Parathyroid adenoma (tissue), 2 donors: Measurements from ENCODE around the gene LEMD3.

Experiments
- H2AFZ ChIP-seq: fragments of 300-600 bp; sonication (generic); one replicate; pipeline ENCODE4 v1.7.0; 2017; ENCODE audit warnings: antibody characterized with exemption, mild to moderate bottlenecking
- H3K27ac ChIP-seq: fragments of 300-600 bp; sonication (generic); one replicate; pipeline ENCODE4 v1.7.0; 2017
- H3K27me3 ChIP-seq: fragments of 300-600 bp; sonication (generic); one replicate; pipeline ENCODE4 v1.7.0; 2017; ENCODE audit warnings: low read length; ENCODE audit not compliant: control insufficient read depth, insufficient read depth
- H3K36me3 ChIP-seq: fragments of 300-600 bp; sonication (generic); one replicate; pipeline ENCODE4 v1.7.0; 2017; ENCODE audit warnings: low read length; ENCODE audit not compliant: control insufficient read depth, insufficient read depth
- H3K4me1 ChIP-seq: fragments of 300-600 bp; sonication (generic); one replicate; pipeline ENCODE4 v1.7.0; 2017; ENCODE audit warnings: control low read depth
- H3K4me2 ChIP-seq: fragments of 300-600 bp; sonication (generic); one replicate; pipeline ENCODE4 v1.7.0; 2017; ENCODE audit warnings: low read length
- H3K4me3 ChIP-seq: fragments of 300-600 bp; sonication (generic); one replicate; pipeline ENCODE4 v1.7.0; 2017; ENCODE audit warnings: low read depth, low read length
- H3K79me2 ChIP-seq: fragments of 300-600 bp; sonication (generic); one replicate; pipeline ENCODE4 v1.7.0; 2017; ENCODE audit warnings: control low read depth
- H3K9ac ChIP-seq: fragments of 300-600 bp; sonication (generic); one replicate; pipeline ENCODE4 v1.7.0; 2017; ENCODE audit warnings: mild to moderate bottlenecking
- H3K9me3 ChIP-seq: fragments of 300-600 bp; sonication (generic); one replicate; pipeline ENCODE4 v1.7.0; 2017; ENCODE audit warnings: low read length; ENCODE audit not compliant: control insufficient read depth
- TF ChIP-seq, protein P1 (sequence below): fragments of 300-600 bp; sonication (generic); IDR thresholded peaks from one replicate; pipeline ENCODE4 v1.7.0; 2017; ENCODE audit warnings: antibody characterized with exemption, mild to moderate bottlenecking
- donor health status: primary hyperparathyroidism.

LEMD3 gene

GRCh38 chr12:65237153-65237552 lies 67.8 kb downstream of the LEMD3 start:
- no peak overlapping the region for H3K4me2 ChIP-seq
- H3K9me3 ChIP-seq: no peaks in the 10 kb centered on the region
- H2AFZ ChIP-seq: no peak overlapping the region
- H3K27ac ChIP-seq: no peak overlapping the region
- no peak overlapping the region for H3K9ac ChIP-seq
- H3K4me1 ChIP-seq: no peaks in the 10 kb centered on the region
- no peaks in the 10 kb centered on the region for H3K36me3 ChIP-seq
- H3K4me3 ChIP-seq: no peak overlapping the region
- TF ChIP-seq, protein P1, sequence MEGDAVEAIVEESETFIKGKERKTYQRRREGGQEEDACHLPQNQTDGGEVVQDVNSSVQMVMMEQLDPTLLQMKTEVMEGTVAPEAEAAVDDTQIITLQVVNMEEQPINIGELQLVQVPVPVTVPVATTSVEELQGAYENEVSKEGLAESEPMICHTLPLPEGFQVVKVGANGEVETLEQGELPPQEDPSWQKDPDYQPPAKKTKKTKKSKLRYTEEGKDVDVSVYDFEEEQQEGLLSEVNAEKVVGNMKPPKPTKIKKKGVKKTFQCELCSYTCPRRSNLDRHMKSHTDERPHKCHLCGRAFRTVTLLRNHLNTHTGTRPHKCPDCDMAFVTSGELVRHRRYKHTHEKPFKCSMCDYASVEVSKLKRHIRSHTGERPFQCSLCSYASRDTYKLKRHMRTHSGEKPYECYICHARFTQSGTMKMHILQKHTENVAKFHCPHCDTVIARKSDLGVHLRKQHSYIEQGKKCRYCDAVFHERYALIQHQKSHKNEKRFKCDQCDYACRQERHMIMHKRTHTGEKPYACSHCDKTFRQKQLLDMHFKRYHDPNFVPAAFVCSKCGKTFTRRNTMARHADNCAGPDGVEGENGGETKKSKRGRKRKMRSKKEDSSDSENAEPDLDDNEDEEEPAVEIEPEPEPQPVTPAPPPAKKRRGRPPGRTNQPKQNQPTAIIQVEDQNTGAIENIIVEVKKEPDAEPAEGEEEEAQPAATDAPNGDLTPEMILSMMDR: no peak
- H3K27me3 ChIP-seq: no peaks in the 10 kb centered on the region
- H3K79me2 ChIP-seq: no peaks in the 10 kb centered on the region

GRCh38 chr12:65238609-65239008 lies 69.2 kb downstream of the LEMD3 start:
- no peak overlapping the region for H3K4me2 ChIP-seq
- H3K4me3 ChIP-seq: no peak overlapping the region
- H3K27ac ChIP-seq: no peak overlapping the region
- no peaks in the 10 kb centered on the region for H3K9me3 ChIP-seq
- H3K9ac ChIP-seq: no peak overlapping the region
- H3K79me2 ChIP-seq: no peaks in the 10 kb centered on the region
- TF ChIP-seq, protein P1: no peak
- no peaks in the 10 kb centered on the region for H3K4me1 ChIP-seq
- H3K36me3 ChIP-seq: no peaks in the 10 kb centered on the region
- no peaks in the 10 kb centered on the region for H3K27me3 ChIP-seq
- H2AFZ ChIP-seq: no peak overlapping the region

DNA sequence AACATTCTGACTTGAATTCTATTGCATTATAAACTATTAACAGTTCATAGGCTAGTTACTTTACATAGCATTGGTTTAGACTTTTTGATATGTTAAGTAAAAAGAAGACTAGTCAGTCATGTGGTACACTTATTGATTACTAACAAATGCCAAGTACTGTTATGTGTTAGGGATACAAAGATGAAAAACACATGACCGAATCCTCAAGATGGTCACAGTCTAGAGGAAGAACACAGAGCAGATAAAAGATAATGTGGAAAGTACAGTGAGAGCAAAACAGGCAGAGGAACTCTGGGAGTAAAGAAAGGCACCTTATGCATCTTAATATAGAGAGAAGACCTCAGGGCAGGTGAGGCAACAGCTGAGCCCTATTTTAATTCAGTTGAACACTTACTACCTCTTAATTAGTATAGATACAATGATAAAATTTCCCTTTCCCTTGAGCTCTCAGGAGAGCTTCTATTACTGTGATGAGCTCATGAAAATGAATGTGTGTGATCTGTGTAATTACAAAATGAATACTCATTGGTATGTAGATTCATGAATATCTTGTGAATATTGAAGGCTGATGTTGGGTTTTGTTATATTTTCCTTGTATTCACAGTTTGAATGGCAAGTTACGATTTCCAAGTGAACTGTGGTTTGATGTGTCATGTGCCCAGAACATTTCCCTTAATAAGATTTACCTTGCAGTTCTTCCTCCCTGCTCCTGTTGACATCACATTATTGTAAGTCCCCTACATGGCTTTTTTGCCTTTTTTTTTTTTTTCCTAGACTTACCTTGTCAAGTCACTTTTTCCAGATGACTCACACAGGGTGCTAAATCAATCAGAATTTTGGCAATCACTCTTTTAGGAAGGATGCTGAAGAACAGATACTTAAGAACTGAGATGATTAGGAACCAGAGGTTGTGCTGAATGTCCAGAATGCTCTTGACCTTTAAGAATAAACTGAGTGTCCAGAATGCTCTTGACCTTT lies 79.6 kb downstream of the LEMD3 start:
- Histone ChIP-seq H3K4me3 (no peak overlapping the region), H2AFZ (no peak overlapping the region), H3K9me3 (no peaks in the 10 kb centered on the region), H3K9ac (no peak overlapping the region), H3K4me1 (no peaks in the 10 kb centered on the region), H3K27ac (no peak overlapping the region), H3K36me3 (no peaks in the 10 kb centered on the region), H3K4me2 (no peak overlapping the region), H3K27me3 (no peaks in the 10 kb centered on the region), H3K79me2 (no peaks in the 10 kb centered on the region)
- TF ChIP-seq, protein P1: no peak

- Histone ChIP-seq H3K9ac (no peak overlapping the region), H2AFZ (no peak overlapping the region)
- TF ChIP-seq, protein P1: no peak
Observed at GRCh38 chr12:65252515-65252914, 83.1 kb downstream of the LEMD3 start.

GRCh38 chr12:65257986-65258385 lies 88.6 kb downstream of the LEMD3 start:
- H3K27me3 ChIP-seq: no peaks in the 10 kb centered on the region
- no peak overlapping the region for H2AFZ ChIP-seq
- no peak overlapping the region for H3K4me3 ChIP-seq
- no peaks in the 10 kb centered on the region for H3K4me1 ChIP-seq
- no peaks in the 10 kb centered on the region for H3K79me2 ChIP-seq
- TF ChIP-seq, protein P1: no peak
- no peaks in the 10 kb centered on the region for H3K36me3 ChIP-seq
- no peak overlapping the region for H3K27ac ChIP-seq
- no peaks in the 10 kb centered on the region for H3K9me3 ChIP-seq
- no peak overlapping the region for H3K4me2 ChIP-seq
- no peak overlapping the region for H3K9ac ChIP-seq

More at GRCh38 chr12:65252515-65252914, 83.1 kb downstream of the LEMD3 start:
- H3K36me3 ChIP-seq: no peaks in the 10 kb centered on the region
- no peaks in the 10 kb centered on the region for H3K9me3 ChIP-seq
- H3K27me3 ChIP-seq: no peaks in the 10 kb centered on the region
- H3K4me2 ChIP-seq: no peak overlapping the region
- no peaks in the 10 kb centered on the region for H3K4me1 ChIP-seq
- H3K79me2 ChIP-seq: no peaks in the 10 kb centered on the region
- no peak overlapping the region for H3K4me3 ChIP-seq
- H3K27ac ChIP-seq: no peak overlapping the region
